Chondrocyte (in vitro differentiated cells): ENCODE data around the gene MORN2. TPM values are rescaled to one million over a fixed set of nuclear protein-coding genes. Genes with fewer than 3 reads are reported as not detected.

ENCODE experiments used
- DNase-seq: peaks from one replicate; pipeline ENCODE4 v3.0.0; 2021; ENCODE audit warnings: mixed read lengths, low spot score
- H3K27ac Mint-ChIP-seq: one replicate; pipeline ENCODE4 v1.8.0; 2021; ENCODE audit warnings: mild to moderate bottlenecking, moderate library complexity, mixed read lengths; ENCODE audit not compliant: unreplicated experiment
- H3K27me3 Mint-ChIP-seq: 2 replicates; pipeline ENCODE4 v1.8.0; 2021; ENCODE audit warnings: low read depth, mixed read lengths
- H3K36me3 Mint-ChIP-seq: 2 replicates; pipeline ENCODE4 v1.8.0; 2021; ENCODE audit warnings: low read depth, mixed read lengths
- H3K4me1 Mint-ChIP-seq: 2 replicates; pipeline ENCODE4 v1.8.0; 2021; ENCODE audit warnings: low read depth, mild to moderate bottlenecking, mixed read lengths
- H3K4me3 Mint-ChIP-seq: one replicate; pipeline ENCODE4 v1.8.0; 2021; ENCODE audit warnings: mild to moderate bottlenecking, moderate library complexity, mixed read lengths; ENCODE audit not compliant: unreplicated experiment
- H3K9me3 Mint-ChIP-seq: 2 replicates; pipeline ENCODE4 v1.8.0; 2021; ENCODE audit warnings: low read depth, mixed read lengths
- total RNA-seq: library from RNA; stranded (reverse); gene quantifications from 3 replicates; pipeline ENCODE4 v1.2.1, GENCODE V29; 2021
- TF ChIP-seq, protein P1 (sequence below): fragments of 200-600 bp; sonication (generic); IDR thresholded peaks from 2 replicates; pipeline ENCODE4 v1.5.0; 2021; ENCODE audit warnings: antibody characterized with exemption, mild to moderate bottlenecking, moderate library complexity

The MORN2 gene
- total RNA-seq, 1 donor from 2014 or later, result 9.8 TPM

DNA sequence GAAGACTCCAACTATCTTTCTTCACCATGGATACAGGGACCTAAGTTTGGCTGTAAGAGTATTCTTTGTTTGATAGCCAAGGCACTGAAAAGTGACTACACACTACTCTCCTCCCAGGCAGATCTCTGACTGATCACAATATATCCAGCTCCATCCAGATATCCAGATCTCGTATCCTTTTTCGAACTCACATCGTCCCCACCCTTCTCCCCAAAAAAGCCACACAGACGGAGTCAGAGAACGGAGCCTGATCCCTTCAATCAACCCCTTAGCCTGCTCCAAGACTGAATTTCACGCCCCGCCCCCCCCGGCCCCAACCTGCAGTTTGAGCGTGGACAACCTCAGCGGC, 575 bp upstream of the MORN2 start:
- H3K27me3 Mint-ChIP-seq, result no peaks in the 10 kb centered on the region
- peaks cover 11% of the 10 kb centered on the region for H3K9me3 Mint-ChIP-seq
- peaks cover 27% of the 10 kb centered on the region for H3K4me1 Mint-ChIP-seq
- peak overlapping the region; percentile 99 for H3K4me3 Mint-ChIP-seq
- H3K27ac Mint-ChIP-seq, result peak overlapping the region; percentile 95
- TF ChIP-seq, protein P1, sequence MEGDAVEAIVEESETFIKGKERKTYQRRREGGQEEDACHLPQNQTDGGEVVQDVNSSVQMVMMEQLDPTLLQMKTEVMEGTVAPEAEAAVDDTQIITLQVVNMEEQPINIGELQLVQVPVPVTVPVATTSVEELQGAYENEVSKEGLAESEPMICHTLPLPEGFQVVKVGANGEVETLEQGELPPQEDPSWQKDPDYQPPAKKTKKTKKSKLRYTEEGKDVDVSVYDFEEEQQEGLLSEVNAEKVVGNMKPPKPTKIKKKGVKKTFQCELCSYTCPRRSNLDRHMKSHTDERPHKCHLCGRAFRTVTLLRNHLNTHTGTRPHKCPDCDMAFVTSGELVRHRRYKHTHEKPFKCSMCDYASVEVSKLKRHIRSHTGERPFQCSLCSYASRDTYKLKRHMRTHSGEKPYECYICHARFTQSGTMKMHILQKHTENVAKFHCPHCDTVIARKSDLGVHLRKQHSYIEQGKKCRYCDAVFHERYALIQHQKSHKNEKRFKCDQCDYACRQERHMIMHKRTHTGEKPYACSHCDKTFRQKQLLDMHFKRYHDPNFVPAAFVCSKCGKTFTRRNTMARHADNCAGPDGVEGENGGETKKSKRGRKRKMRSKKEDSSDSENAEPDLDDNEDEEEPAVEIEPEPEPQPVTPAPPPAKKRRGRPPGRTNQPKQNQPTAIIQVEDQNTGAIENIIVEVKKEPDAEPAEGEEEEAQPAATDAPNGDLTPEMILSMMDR, result peak; percentile 5
- H3K36me3 Mint-ChIP-seq, result peaks cover 7% of the 10 kb centered on the region
- DNase-seq, result no peak

DNA sequence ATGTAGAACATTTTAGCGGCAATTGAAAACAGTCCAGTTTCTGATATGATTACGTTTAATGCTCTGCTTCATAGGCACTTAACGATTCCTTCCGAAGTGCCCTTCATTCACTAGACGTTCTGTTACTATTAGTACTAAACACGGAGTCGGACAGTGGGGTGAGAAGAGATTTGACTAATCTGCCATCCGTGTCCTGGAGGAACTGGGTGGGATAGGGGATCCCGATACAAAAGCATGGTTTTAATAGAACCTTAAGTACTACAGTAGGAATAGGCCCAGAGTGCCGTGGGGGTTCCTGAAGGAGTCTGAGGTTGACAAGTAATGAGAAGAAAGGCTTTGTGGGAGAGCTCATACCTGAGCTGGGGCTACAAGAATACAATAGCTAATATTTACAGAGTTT, 631 bp downstream of the MORN2 start:
- H3K4me1 Mint-ChIP-seq, result peaks cover 27% of the 10 kb centered on the region
- H3K9me3 Mint-ChIP-seq, result peaks cover 9% of the 10 kb centered on the region
- DNase-seq, result no peak
- H3K27ac Mint-ChIP-seq, result peak overlapping the region; percentile 95
- peaks cover 7% of the 10 kb centered on the region for H3K36me3 Mint-ChIP-seq
- H3K27me3 Mint-ChIP-seq, result no peaks in the 10 kb centered on the region
- TF ChIP-seq, protein P1, result no peak
- peak overlapping the region; percentile 99 for H3K4me3 Mint-ChIP-seq

DNA sequence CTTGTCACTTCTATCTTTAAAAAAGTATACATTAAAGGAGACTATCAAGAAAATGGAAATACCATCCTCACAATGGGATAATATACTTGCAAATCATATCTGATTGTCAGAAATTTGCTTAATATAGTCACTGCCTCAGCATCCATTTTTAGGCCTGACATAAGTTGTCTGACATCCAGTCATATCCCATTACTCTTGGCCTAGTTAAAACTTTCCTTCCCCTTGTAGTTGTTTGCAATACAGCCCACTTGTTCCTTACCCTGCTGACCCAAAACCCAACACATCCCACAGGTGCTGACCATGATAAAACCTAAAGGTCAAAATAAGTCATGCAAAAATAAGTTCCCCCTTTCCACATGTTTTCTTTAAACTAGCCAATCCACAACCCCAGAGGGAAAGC, 10.3 kb downstream of the MORN2 start:
- H3K27ac Mint-ChIP-seq, result no peak overlapping the region
- TF ChIP-seq, protein P1, result no peak
- H3K4me3 Mint-ChIP-seq, result no peak overlapping the region
- no peaks in the 10 kb centered on the region for H3K9me3 Mint-ChIP-seq
- no peaks in the 10 kb centered on the region for H3K4me1 Mint-ChIP-seq
- H3K27me3 Mint-ChIP-seq, result no peaks in the 10 kb centered on the region
- peaks cover 7% of the 10 kb centered on the region for H3K36me3 Mint-ChIP-seq
- DNase-seq, result no peak

DNA sequence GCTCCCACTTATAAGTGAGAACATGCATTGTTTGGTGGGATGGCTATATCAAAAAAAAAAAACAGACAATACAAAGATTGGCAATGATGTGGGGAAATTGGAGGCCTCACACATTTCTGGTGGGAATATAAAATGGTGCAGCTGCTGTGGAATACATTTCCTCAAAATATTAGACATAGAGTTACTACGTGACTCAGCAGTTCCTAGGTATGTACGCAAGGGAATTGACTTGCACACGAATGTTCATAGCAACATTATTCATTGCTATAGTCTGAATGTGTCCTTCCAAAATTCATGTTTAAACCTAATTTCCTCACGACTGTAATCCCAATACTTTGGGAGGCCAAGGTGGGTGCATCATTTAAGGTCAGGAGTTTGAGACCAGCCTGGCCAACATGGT, 11.6 kb downstream of the MORN2 start:
- Mint-ChIP-seq H3K4me3 (no peak overlapping the region), H3K4me1 (no peaks in the 10 kb centered on the region), H3K9me3 (no peaks in the 10 kb centered on the region), H3K27ac (no peak overlapping the region), H3K27me3 (no peaks in the 10 kb centered on the region), H3K36me3 (peaks cover 5% of the 10 kb centered on the region)
- DNase-seq, result no peak
- TF ChIP-seq, protein P1, result no peak

DNA sequence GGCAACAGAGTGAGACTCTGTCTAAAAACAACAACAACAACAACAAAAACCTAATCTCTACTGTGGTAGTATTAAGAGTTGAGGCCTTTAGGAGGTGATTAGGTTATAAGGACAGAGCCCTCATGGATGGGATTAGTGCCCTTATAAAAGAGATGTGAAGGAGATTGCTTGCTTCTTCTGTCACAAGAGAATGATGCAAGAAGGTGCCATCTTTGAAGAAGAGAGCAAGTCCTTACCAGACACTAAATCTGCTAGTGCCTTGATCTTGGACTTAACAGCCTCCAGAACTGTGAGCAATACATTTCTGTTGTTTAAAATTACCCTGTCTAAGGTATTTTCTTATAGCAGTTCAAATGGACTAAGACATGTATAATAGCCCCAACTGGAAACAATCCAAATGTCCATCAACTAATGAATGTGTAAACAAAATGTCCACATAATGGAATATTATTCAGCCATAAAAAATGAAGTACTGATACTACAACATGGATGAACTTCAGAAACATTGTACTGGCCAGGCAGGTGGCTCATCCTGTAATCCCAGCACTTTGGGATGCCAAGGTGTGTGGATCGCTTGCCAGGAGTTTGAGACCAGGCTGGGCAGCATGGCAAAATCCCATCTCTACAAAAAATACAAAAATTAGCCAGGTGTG, 12.3 kb downstream of the MORN2 start:
- H3K9me3 Mint-ChIP-seq, result no peaks in the 10 kb centered on the region
- TF ChIP-seq, protein P1, result no peak
- H3K27me3 Mint-ChIP-seq, result no peaks in the 10 kb centered on the region
- no peak overlapping the region for H3K27ac Mint-ChIP-seq
- H3K4me1 Mint-ChIP-seq, result no peaks in the 10 kb centered on the region
- no peak for DNase-seq
- peaks cover 3% of the 10 kb centered on the region for H3K36me3 Mint-ChIP-seq
- no peak overlapping the region for H3K4me3 Mint-ChIP-seq
